ENCODE results near the gene COX19.

GRCh38 chr7:984361-985126, 9.2 kb upstream of the COX19 start:
- TF ChIP-seq POLR2AphosphoS5 (IDR thresholded peaks at IDR 0.05) = no peak
- no peak for TF ChIP-seq CTCF (IDR thresholded peaks at IDR 0.05)
